SU-DHL-6 (cell line): ENCODE data around the gene SEMA3D.

Experiments
- H2AFZ ChIP-seq: fragments of 200-600 bp; sonication (generic); 2 replicates; pipeline ENCODE4 v1.6.1; 2014; ENCODE audit warnings: low read depth, mild to moderate bottlenecking, moderate library complexity, mixed read lengths, antibody characterized with exemption, low read length; ENCODE audit not compliant: severe bottlenecking
- H3F3A ChIP-seq: fragments of 200-600 bp; shearing (Covaris generic); 2 replicates; pipeline ENCODE4 v1.6.0; 2016; ENCODE audit warnings: antibody characterized with exemption, mild to moderate bottlenecking; ENCODE audit not compliant: insufficient read depth
- H3K27ac ChIP-seq: fragments of 200-600 bp; sonication (generic); 2 replicates; pipeline ENCODE4 v1.5.1; 2016; ENCODE audit warnings: low read depth, mild to moderate bottlenecking, low read length, moderate library complexity, mixed read lengths
- H3K27me3 ChIP-seq: fragments of 200-600 bp; sonication (generic), shearing (Covaris generic); 2 replicates; pipeline ENCODE4 v1.6.0; 2014; ENCODE audit warnings: mild to moderate bottlenecking, low read length
- H3K36me3 ChIP-seq: fragments of 200-600 bp; sonication (generic); 2 replicates; pipeline ENCODE4 v1.6.1; 2014; ENCODE audit warnings: mild to moderate bottlenecking, low read length, mixed read lengths
- H3K4me2 ChIP-seq: fragments of 300-600, 200-600 bp; shearing (Covaris generic), sonication (generic); 2 replicates; pipeline ENCODE4 v1.6.0; 2014; ENCODE audit warnings: low read length, low read depth, mild to moderate bottlenecking; ENCODE audit not compliant: poor library complexity, severe bottlenecking
- H3K4me3 ChIP-seq: fragments of 200-600 bp; sonication (generic); 2 replicates; pipeline ENCODE4 v1.5.1; 2014; ENCODE audit warnings: antibody characterized with exemption, low read length, mild to moderate bottlenecking, mixed read lengths; ENCODE audit not compliant: insufficient read depth, poor library complexity, severe bottlenecking
- H3K79me2 ChIP-seq: fragments of 200-600 bp; sonication (generic); 2 replicates; pipeline ENCODE4 v1.6.1; 2014; ENCODE audit warnings: mild to moderate bottlenecking, low read length, moderate library complexity; ENCODE audit not compliant: insufficient read depth
- H3K9ac ChIP-seq: fragments of 200-600 bp; sonication (generic); 2 replicates; pipeline ENCODE4 v1.7.0; 2014; ENCODE audit warnings: mild to moderate bottlenecking, low read length
- H3K9me2 ChIP-seq: fragments of 200-600 bp; sonication (generic); replicated peaks from 2 replicates; pipeline ENCODE4 v1.6.1; 2014; ENCODE audit warnings: low read length; ENCODE audit not compliant: insufficient read depth
- H3K9me3 ChIP-seq: fragments of 200-600 bp; sonication (generic); 2 replicates; pipeline ENCODE4 v1.6.1; 2014; ENCODE audit warnings: low read length, mixed read lengths; ENCODE audit not compliant: insufficient read depth
- H4K20me1 ChIP-seq: fragments of 200-600 bp; sonication (generic); 2 replicates; pipeline ENCODE4 v1.6.1; 2014; ENCODE audit warnings: low read depth, mild to moderate bottlenecking, antibody characterized with exemption, low read length, moderate library complexity, mixed read lengths
- EZH2phosphoT487 ChIP-seq: fragments of 200-600 bp; sonication (generic), shearing (Covaris generic); conservative IDR thresholded peaks from 2 replicates; pipeline ENCODE4 v1.6.1; 2018; ENCODE audit warnings: mild to moderate bottlenecking, antibody characterized with exemption, low read length, moderate library complexity, mixed read lengths
- TF ChIP-seq, protein P1 (sequence below): fragments of 200-600 bp; sonication (generic); IDR thresholded peaks from one replicate; pipeline ENCODE4 v1.5.1; 2017; ENCODE audit warnings: antibody characterized with exemption, mild to moderate bottlenecking, low read length, moderate library complexity; ENCODE audit not compliant: insufficient read depth, poor library complexity, severe bottlenecking

The SEMA3D gene

DNA sequence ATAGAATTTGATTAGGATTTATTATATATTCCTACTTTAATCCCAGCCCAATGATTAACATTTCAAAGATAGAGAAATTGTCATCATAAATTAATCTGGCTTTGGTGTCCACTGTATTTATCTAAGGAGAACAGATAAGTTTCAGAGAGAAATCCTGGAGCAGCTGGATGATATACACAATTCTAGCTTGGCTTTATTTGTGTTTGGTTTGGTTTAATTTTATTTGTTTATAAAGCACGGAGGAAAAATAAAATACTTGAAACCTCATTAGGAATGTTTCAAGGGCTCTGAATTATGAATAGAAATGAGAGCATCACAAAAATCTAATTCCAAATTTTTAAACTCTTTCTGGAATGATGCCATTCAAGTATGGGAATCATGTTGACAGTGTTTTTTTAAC, 42.1 kb downstream of the SEMA3D start:
- Histone ChIP-seq H3K9me2 (no peaks in the 10 kb centered on the region), H3K27me3 (no peaks in the 10 kb centered on the region), H3K27ac (no peak overlapping the region), H4K20me1 (no peaks in the 10 kb centered on the region; the same call in 1 of the 2 replicates), H3K4me3 (no peak overlapping the region), H3K4me2 (no peak overlapping the region), H3K36me3 (no peaks in the 10 kb centered on the region), H3K79me2 (no peaks in the 10 kb centered on the region), H3F3A (no peaks in the 10 kb centered on the region), H3K9me3 (no peaks in the 10 kb centered on the region), H2AFZ (no peak overlapping the region), H3K9ac (no peak overlapping the region)
- TF ChIP-seq EZH2phosphoT487, result no peak
- TF ChIP-seq, protein P1, sequence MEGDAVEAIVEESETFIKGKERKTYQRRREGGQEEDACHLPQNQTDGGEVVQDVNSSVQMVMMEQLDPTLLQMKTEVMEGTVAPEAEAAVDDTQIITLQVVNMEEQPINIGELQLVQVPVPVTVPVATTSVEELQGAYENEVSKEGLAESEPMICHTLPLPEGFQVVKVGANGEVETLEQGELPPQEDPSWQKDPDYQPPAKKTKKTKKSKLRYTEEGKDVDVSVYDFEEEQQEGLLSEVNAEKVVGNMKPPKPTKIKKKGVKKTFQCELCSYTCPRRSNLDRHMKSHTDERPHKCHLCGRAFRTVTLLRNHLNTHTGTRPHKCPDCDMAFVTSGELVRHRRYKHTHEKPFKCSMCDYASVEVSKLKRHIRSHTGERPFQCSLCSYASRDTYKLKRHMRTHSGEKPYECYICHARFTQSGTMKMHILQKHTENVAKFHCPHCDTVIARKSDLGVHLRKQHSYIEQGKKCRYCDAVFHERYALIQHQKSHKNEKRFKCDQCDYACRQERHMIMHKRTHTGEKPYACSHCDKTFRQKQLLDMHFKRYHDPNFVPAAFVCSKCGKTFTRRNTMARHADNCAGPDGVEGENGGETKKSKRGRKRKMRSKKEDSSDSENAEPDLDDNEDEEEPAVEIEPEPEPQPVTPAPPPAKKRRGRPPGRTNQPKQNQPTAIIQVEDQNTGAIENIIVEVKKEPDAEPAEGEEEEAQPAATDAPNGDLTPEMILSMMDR, result no peak

- Histone ChIP-seq H3K4me3 (no peak overlapping the region), H3K4me2 (no peak overlapping the region), H3K27ac (no peak overlapping the region), H3K9me3 (peaks cover 4% of the 10 kb centered on the region; the same call in 1 of the 2 replicates), H3K79me2 (no peaks in the 10 kb centered on the region), H2AFZ (no peak overlapping the region), H3K9ac (no peak overlapping the region), H3K36me3 (no peaks in the 10 kb centered on the region), H3K9me2 (no peaks in the 10 kb centered on the region), H4K20me1 (peaks cover 5% of the 10 kb centered on the region; the same call in 1 of the 2 replicates), H3K27me3 (no peaks in the 10 kb centered on the region), H3F3A (no peaks in the 10 kb centered on the region)
- no peak for TF ChIP-seq EZH2phosphoT487
- TF ChIP-seq, protein P1, result no peak
Measured at GRCh38 chr7:85135977-85136376, 50.9 kb downstream of the SEMA3D start.

GRCh38 chr7:85133560-85133959, 53.3 kb downstream of the SEMA3D start:
- TF ChIP-seq, protein P1, result no peak
- no peak for TF ChIP-seq EZH2phosphoT487
- peaks cover 4% of the 10 kb centered on the region; the same call in 1 of the 2 replicates for H3K9me3 ChIP-seq
- no peak overlapping the region for H3K9ac ChIP-seq
- H3K27ac ChIP-seq, result no peak overlapping the region
- H3K79me2 ChIP-seq, result no peaks in the 10 kb centered on the region
- no peaks in the 10 kb centered on the region for H3K9me2 ChIP-seq
- H4K20me1 ChIP-seq, result peaks cover 5% of the 10 kb centered on the region; the same call in 1 of the 2 replicates
- no peak overlapping the region for H3K4me3 ChIP-seq
- H2AFZ ChIP-seq, result no peak overlapping the region
- H3K4me2 ChIP-seq, result no peak overlapping the region
- H3K27me3 ChIP-seq, result 0 out of 2 replicates have a peak, but pooled peaks cover 3% of the 10 kb centered on the region
- no peaks in the 10 kb centered on the region for H3F3A ChIP-seq
- H3K36me3 ChIP-seq, result no peaks in the 10 kb centered on the region
